WTC11 (cell line): ENCODE data around the gene ERICH6. TPM values are rescaled to one million over a fixed set of nuclear protein-coding genes. Genes with fewer than 3 reads are reported as not detected.

Experiments
- ATAC-seq: fragments of 200-7000 bp; cut with Tn5 transposase; 2 replicates; pipeline ENCODE4 v1.10.0; 2021; ENCODE audit warnings: mild to moderate bottlenecking, moderate library complexity
- CTCF ChIA-PET: fragments of 300-600 bp; sonication (Branson Sonifier 250); formaldehyde crosslinking; loops from one replicate; lab custom pipeline; 2021; ENCODE audit warnings: antibody characterized with exemption; lab: Charles Lee
- POLR2A ChIA-PET: fragments of 350-600 bp; sonication (Branson Sonifier 250); formaldehyde crosslinking; loops from one replicate; lab custom pipeline; 2021; ENCODE audit warnings: antibody characterized with exemption; lab: Charles Lee
- DNase-seq: peaks from one replicate; pipeline ENCODE4 v3.0.0; 2021; ENCODE audit warnings: low spot score
- H3K27ac Mint-ChIP-seq: 2 replicates; pipeline ENCODE4 v1.8.0; 2021; ENCODE audit warnings: mixed read lengths
- H3K27me3 Mint-ChIP-seq: 2 replicates; pipeline ENCODE4 v1.8.0; 2021; ENCODE audit warnings: low read depth, mild to moderate bottlenecking, moderate library complexity, mixed read lengths
- H3K36me3 Mint-ChIP-seq: 2 replicates; pipeline ENCODE4 v1.8.0; 2021; ENCODE audit warnings: mixed read lengths
- H3K4me1 Mint-ChIP-seq: 2 replicates; pipeline ENCODE4 v1.8.0; 2022; ENCODE audit warnings: mixed read lengths
- H3K4me3 Mint-ChIP-seq: 2 replicates; pipeline ENCODE4 v1.8.0; 2021; ENCODE audit warnings: mild to moderate bottlenecking, moderate library complexity, mixed read lengths
- H3K9me3 Mint-ChIP-seq: 2 replicates; pipeline ENCODE4 v1.8.0; 2021; ENCODE audit warnings: mixed read lengths
- AR ChIP-seq: fragments of 250-450 bp; sonication (Bioruptor Pico); IDR thresholded peaks from 2 replicates; pipeline ENCODE4 v1.9.0; 2021; ENCODE audit warnings: mild to moderate bottlenecking
- ATF3 ChIP-seq: sonication (generic); formaldehyde crosslinking; conservative IDR thresholded peaks from 2 replicates; pipeline ENCODE4 v1.8.1; 2022; ENCODE audit warnings: mild to moderate bottlenecking, missing genetic modification reagents
- CBFB ChIP-seq: sonication (generic); formaldehyde crosslinking; IDR thresholded peaks from 2 replicates; pipeline ENCODE4 v1.8.1; 2022; ENCODE audit warnings: mild to moderate bottlenecking, low read depth, missing genetic modification reagents
- CREM ChIP-seq: sonication (generic); formaldehyde crosslinking; IDR thresholded peaks from 2 replicates; pipeline ENCODE4 v1.8.1; 2022; ENCODE audit warnings: mild to moderate bottlenecking, missing genetic modification reagents, moderate library complexity
- ELF4 ChIP-seq: sonication (generic); formaldehyde crosslinking; IDR thresholded peaks from 2 replicates; pipeline ENCODE4 v1.8.1; 2022; ENCODE audit warnings: low read depth, mild to moderate bottlenecking, moderate library complexity, missing genetic modification reagents
- FOXK1 ChIP-seq: sonication (generic); formaldehyde crosslinking; IDR thresholded peaks from 2 replicates; pipeline ENCODE4 v1.8.0; 2022; ENCODE audit warnings: mild to moderate bottlenecking, moderate library complexity, missing genetic modification reagents
- HMGXB4 ChIP-seq: sonication (generic); formaldehyde crosslinking; IDR thresholded peaks from 2 replicates; pipeline ENCODE4 v1.8.1; 2023; ENCODE audit warnings: mild to moderate bottlenecking, moderate library complexity, missing genetic modification reagents
- IRF1 ChIP-seq: sonication (generic); formaldehyde crosslinking; IDR thresholded peaks from 2 replicates; pipeline ENCODE4 v1.8.0; 2023; ENCODE audit warnings: missing genetic modification reagents
- IRF2 ChIP-seq: sonication (generic); formaldehyde crosslinking; IDR thresholded peaks from 2 replicates; pipeline ENCODE4 v1.8.0; 2022; ENCODE audit warnings: low read depth, missing genetic modification reagents, borderline replicate concordance
- JUN ChIP-seq: sonication (generic); formaldehyde crosslinking; IDR thresholded peaks from 2 replicates; pipeline ENCODE4 v1.8.0; 2023; ENCODE audit warnings: mild to moderate bottlenecking, missing genetic modification reagents
- MLX ChIP-seq: sonication (generic); formaldehyde crosslinking; IDR thresholded peaks from 2 replicates; pipeline ENCODE4 v1.8.1; 2023; ENCODE audit warnings: mild to moderate bottlenecking, missing genetic modification reagents, moderate library complexity
- NR3C1 ChIP-seq: sonication (generic); formaldehyde crosslinking; conservative IDR thresholded peaks from 2 replicates; pipeline ENCODE4 v1.8.1; 2023; ENCODE audit warnings: low read depth, mild to moderate bottlenecking, missing genetic modification reagents
- PRRX2 ChIP-seq: fragments of 250-450 bp; sonication (Bioruptor Pico); IDR thresholded peaks from 2 replicates; pipeline ENCODE4 v1.8.0; 2021; ENCODE audit warnings: mild to moderate bottlenecking
- SMAD3 ChIP-seq: sonication (generic); formaldehyde crosslinking; IDR thresholded peaks from 2 replicates; pipeline ENCODE4 v1.8.0; 2022; ENCODE audit warnings: missing genetic modification reagents, mild to moderate bottlenecking, borderline replicate concordance
- SP1 ChIP-seq: sonication (generic); formaldehyde crosslinking; conservative IDR thresholded peaks from 2 replicates; pipeline ENCODE4 v1.8.1; 2022; ENCODE audit warnings: missing genetic modification reagents
- TCF7 ChIP-seq: sonication (generic); formaldehyde crosslinking; IDR thresholded peaks from 2 replicates; pipeline ENCODE4 v1.8.0; 2022; ENCODE audit warnings: mild to moderate bottlenecking, low read depth, missing genetic modification reagents, moderate library complexity
- TEAD1 ChIP-seq: sonication (generic); formaldehyde crosslinking; IDR thresholded peaks from 2 replicates; pipeline ENCODE4 v1.8.0; 2022; ENCODE audit warnings: mild to moderate bottlenecking, missing genetic modification reagents
- TEAD4 ChIP-seq: sonication (generic); formaldehyde crosslinking; IDR thresholded peaks from 2 replicates; pipeline ENCODE4 v1.8.0; 2022; ENCODE audit warnings: mild to moderate bottlenecking, missing genetic modification reagents
- USF2 ChIP-seq: sonication (generic); formaldehyde crosslinking; IDR thresholded peaks from 2 replicates; pipeline ENCODE4 v1.8.1; 2023; ENCODE audit warnings: mild to moderate bottlenecking, missing genetic modification reagents, moderate library complexity
- ZBTB43 ChIP-seq: sonication (generic); formaldehyde crosslinking; IDR thresholded peaks from 2 replicates; pipeline ENCODE4 v1.8.1; 2023; ENCODE audit warnings: mild to moderate bottlenecking, missing genetic modification reagents
- ZNF263 ChIP-seq: sonication (generic); formaldehyde crosslinking; IDR thresholded peaks from 2 replicates; pipeline ENCODE4 v1.8.1; 2022; ENCODE audit warnings: low read depth, mild to moderate bottlenecking, moderate library complexity, missing genetic modification reagents
- total RNA-seq: library from RNA; stranded (reverse); gene quantifications from 3 replicates; pipeline ENCODE4 v1.2.3, GENCODE V29; 2021

The ERICH6 gene
- total RNA-seq, 1 experiment from 2014 or later, result 0.26 TPM

- Mint-ChIP-seq H3K27ac (no peak overlapping the region), H3K27me3 (no peaks in the 10 kb centered on the region), H3K4me3 (no peak overlapping the region), H3K36me3 (no peaks in the 10 kb centered on the region), H3K9me3 (no peaks in the 10 kb centered on the region), H3K4me1 (peaks cover 13% of the 10 kb centered on the region)
- DNase-seq, result no peak
- TF ChIP-seq AR, result no peak
- no peak for TF ChIP-seq TEAD4 (CRISPR knock-in tag)
- TF ChIP-seq SP1, result no peak
- no peak for TF ChIP-seq NR3C1 (CRISPR knock-in tag)
- no peak for TF ChIP-seq MLX
- no peak for TF ChIP-seq IRF1 (CRISPR knock-in tag)
- TF ChIP-seq ELF4, result no peak
- TF ChIP-seq TEAD1, result no peak
- no peak for TF ChIP-seq PRRX2
- no peak for TF ChIP-seq CREM (CRISPR knock-in tag)
- TF ChIP-seq HMGXB4 (CRISPR knock-in tag), result no peak
- TF ChIP-seq ZBTB43 (CRISPR knock-in tag), result no peak
- TF ChIP-seq FOXK1 (CRISPR knock-in tag), result no peak
- TF ChIP-seq CBFB (CRISPR knock-in tag), result no peak
- no peak for TF ChIP-seq JUN (CRISPR knock-in tag)
- TF ChIP-seq ZNF263 (CRISPR knock-in tag), result no peak
- ChIA-PET CTCF (no interaction called here), POLR2A (no interaction called here)
- no peak for ATAC-seq
Observed at GRCh38 chr3:150751781-150752263, 48.1 kb upstream of the ERICH6 start.

- TF ChIP-seq USF2 (CRISPR knock-in tag), result no peak
- no peak for TF ChIP-seq SMAD3 (CRISPR knock-in tag)
- no peak for TF ChIP-seq IRF2 (CRISPR knock-in tag)
- TF ChIP-seq ATF3 (CRISPR knock-in tag), result no peak
- TF ChIP-seq FOXK1 (CRISPR knock-in tag), result no peak
- no peak for TF ChIP-seq CREM (CRISPR knock-in tag)
- no peak for TF ChIP-seq TCF7
- TF ChIP-seq HMGXB4 (CRISPR knock-in tag), result no peak
- Mint-ChIP-seq H3K4me1 (peaks cover 13% of the 10 kb centered on the region), H3K27ac (no peak overlapping the region), H3K36me3 (no peaks in the 10 kb centered on the region), H3K27me3 (no peaks in the 10 kb centered on the region), H3K4me3 (no peak overlapping the region), H3K9me3 (no peaks in the 10 kb centered on the region)
- DNase-seq, result no peak
- ChIA-PET POLR2A (no interaction called here), CTCF (no interaction called here)
- no peak for ATAC-seq
Observed at GRCh38 chr3:150749255-150749654, 45.5 kb upstream of the ERICH6 start.
